HL-60 (cell line): ENCODE data around the gene SDR42E2.

Source experiments
- CTCF ChIP-seq: IDR thresholded peaks from one replicate; pipeline ENCODE4 v1.5.1; 2011; ENCODE audit warnings: low read length, control low read depth, inconsistent platforms; ENCODE audit not compliant: insufficient read depth
- GABPA ChIP-seq: IDR thresholded peaks from 2 replicates; pipeline ENCODE4 v1.6.1; 2012; ENCODE audit warnings: low read depth
- POLR2AphosphoS5 ChIP-seq: IDR thresholded peaks from 2 replicates; pipeline ENCODE4 v1.6.1; 2012; ENCODE audit warnings: low read depth
- SPI1 ChIP-seq: IDR thresholded peaks from 2 replicates; pipeline ENCODE4 v1.6.1; 2012; ENCODE audit warnings: low read depth, mild to moderate bottlenecking, borderline replicate concordance
- TF ChIP-seq, protein P1 (sequence below): IDR thresholded peaks from 2 replicates; pipeline ENCODE4 v1.6.1; 2012; ENCODE audit warnings: low read depth; ENCODE audit not compliant: insufficient replicate concordance

DNA sequence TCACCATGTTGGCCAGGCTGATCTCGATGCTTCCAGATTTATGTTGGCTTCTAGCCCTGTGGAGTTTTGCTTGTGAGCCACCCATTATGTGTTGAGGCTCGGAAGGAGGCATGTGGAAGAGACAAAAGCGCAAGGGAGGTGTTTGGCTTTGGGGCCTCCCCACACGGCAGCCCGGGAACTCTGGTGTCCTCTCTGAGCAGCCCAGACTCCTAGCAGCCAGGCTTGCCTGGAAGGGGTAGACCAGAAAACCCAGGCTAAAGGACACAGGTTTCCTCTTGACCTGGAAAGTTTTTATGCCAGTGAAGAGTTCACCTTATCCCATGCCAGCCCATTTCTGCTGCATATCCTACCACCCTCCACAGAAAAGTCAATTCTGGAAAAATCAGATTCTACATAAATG is 21.0 kb downstream of the SDR42E2 start:
- TF ChIP-seq CTCF = no peak
- TF ChIP-seq, protein P1, sequence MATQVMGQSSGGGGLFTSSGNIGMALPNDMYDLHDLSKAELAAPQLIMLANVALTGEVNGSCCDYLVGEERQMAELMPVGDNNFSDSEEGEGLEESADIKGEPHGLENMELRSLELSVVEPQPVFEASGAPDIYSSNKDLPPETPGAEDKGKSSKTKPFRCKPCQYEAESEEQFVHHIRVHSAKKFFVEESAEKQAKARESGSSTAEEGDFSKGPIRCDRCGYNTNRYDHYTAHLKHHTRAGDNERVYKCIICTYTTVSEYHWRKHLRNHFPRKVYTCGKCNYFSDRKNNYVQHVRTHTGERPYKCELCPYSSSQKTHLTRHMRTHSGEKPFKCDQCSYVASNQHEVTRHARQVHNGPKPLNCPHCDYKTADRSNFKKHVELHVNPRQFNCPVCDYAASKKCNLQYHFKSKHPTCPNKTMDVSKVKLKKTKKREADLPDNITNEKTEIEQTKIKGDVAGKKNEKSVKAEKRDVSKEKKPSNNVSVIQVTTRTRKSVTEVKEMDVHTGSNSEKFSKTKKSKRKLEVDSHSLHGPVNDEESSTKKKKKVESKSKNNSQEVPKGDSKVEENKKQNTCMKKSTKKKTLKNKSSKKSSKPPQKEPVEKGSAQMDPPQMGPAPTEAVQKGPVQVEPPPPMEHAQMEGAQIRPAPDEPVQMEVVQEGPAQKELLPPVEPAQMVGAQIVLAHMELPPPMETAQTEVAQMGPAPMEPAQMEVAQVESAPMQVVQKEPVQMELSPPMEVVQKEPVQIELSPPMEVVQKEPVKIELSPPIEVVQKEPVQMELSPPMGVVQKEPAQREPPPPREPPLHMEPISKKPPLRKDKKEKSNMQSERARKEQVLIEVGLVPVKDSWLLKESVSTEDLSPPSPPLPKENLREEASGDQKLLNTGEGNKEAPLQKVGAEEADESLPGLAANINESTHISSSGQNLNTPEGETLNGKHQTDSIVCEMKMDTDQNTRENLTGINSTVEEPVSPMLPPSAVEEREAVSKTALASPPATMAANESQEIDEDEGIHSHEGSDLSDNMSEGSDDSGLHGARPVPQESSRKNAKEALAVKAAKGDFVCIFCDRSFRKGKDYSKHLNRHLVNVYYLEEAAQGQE = no peak
- no peak for TF ChIP-seq POLR2AphosphoS5
- TF ChIP-seq GABPA = no peak
- no peak for TF ChIP-seq SPI1
